GM18520 (cell line): Measurements from ENCODE around the gene CDYL2.
"Not testable (repeated sequence)": the region's sequence is repeated elsewhere in the genome, so short reads cannot be mapped to it uniquely, and the experiment has no call there.

ENCODE experiments used
- ATAC-seq: cut with Tn5 transposase; IDR thresholded peaks from one replicate; pipeline ENCODE4 v1.9.1; 2021; ENCODE audit not compliant: unreplicated experiment

CDYL2 gene

GRCh38 chr16:80809366-80809765 lies 5.0 kb upstream of the CDYL2 start:
- no peak for ATAC-seq

DNA sequence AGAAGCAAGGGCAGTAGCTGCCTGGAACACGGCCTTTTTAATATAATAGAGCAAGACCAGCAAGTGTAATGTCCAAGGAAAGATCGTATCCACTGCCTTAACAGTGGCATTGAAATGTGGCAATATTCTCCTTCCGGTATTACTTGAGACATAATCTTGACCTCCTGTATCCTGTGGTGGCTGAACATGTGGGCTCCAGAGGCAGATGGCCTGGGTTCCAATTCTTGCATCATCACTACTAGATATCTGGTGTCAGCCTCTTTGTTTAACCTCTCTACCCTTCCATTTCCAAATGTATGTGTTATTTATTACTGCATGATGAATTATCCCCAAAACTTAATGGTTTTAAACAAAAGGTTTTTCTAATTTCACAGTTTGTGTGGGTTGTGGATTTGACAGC lies 3.5 kb upstream of the CDYL2 start:
- no peak for ATAC-seq

DNA sequence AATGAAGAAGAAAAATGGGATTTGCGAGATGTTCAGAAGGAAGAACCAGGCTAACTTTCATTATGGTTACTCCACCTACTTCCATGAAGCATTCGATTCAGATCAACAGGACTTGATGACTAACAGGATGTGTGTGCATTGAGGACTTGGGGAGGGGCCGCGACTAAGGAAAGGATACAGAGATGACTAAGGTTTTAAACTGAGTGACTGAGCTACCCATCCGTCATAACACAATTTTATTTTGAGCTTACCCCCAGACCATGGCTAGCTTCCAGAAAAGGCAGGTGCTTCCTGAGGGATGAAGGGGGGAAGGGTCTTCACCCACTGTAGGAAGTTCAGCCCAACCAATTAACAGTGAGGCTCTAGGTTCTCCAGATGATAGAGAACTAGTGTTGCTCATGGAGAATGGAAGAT lies 2.5 kb upstream of the CDYL2 start:
- ATAC-seq: no peak

- no peak for ATAC-seq
Measured at GRCh38 chr16:80806289-80806688, 1.9 kb upstream of the CDYL2 start.

- no peak for ATAC-seq
Measured at GRCh38 chr16:80804056-80804525, 307 bp downstream of the CDYL2 start.

DNA sequence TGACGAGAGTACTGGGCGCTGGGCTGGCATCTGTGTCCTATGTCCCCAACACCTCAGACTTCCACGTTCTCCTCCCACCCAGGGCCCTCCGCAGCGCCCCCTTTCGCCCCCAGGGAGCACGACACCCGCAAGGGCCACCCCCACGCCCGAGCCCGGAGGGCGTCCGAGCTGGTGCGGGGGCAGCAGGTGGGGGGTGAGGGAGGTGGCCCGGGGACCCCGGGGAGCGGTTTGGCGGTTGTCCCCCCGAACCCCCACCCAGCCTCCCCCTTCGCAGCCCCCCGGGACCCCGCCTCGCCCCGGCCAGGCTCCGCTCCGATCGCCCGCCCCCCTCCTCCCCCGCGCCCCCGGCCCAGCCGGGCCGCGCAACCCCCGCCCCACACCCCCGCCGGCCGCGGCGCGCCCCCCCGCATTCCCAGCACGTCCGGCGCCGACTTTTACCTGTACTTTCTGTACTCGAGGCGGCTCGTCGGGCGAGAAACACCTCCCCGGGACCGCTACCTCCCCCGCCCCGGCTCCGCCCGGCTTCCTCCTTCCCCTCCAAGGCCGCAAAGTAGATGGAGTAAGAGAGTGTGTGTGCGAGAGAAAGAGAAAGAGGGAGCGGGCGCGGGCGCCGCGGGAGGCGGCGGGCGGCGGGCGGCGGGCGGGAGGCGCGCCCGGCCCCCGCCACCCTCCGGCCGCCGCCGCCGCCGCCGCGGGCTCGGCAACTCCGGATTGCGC lies 901 bp downstream of the CDYL2 start:
- ATAC-seq: no peak

DNA sequence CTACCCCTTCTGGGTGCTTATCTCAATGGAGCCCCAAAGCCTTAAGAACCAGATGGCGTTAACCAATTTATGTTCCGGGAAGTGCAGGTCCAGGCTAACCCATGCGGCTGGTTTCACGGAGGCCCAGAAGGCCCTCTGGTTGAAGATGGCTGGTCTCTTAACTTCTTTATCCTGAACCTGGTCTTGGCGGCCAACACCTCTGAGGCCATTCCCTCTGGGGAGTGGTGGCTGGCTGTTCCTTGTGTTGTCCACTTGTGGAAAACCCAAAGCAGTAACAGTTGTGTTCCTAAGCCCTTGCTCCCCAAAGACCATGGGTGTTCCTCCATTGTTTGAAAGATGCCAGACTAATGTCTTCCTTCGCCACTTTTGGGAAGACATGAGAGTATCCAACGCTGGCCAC lies 1.5 kb downstream of the CDYL2 start:
- no peak for ATAC-seq

DNA sequence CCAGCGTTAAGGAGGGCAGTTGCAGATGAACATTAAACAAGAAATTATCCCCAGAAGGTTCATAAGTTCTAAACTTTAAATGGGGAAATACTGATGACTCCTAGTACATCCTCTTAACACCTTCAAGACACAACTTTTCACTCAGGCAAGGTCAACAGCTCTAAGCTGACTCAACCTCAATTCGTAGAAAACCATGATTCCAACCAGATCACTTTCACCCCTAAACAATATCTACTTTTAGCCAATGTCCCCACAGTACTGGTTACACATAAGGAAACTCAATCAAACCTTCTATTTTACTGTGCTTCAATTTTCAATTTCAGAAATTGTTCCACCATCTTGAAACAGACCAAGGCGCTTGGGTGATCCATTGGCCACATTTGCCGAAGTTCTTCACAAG lies 2.3 kb downstream of the CDYL2 start:
- no peak for ATAC-seq

DNA sequence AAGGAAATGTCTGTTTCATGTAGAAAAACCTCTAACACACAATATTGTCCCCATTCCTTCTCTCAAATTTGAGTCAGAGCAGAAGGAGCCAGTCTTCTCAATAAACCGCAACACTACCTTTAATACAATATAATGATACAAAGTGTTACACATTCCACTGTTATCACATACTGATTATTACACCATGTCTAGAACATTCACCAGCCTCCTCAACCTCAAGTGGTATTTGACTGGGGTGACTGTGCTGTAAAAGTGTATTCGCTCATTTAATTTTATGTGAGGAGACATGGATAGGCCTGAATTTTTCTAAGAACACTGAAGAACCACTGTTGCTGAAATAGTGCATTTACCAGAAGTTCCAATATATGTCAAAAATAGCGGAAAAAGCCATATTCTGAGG lies 10.3 kb downstream of the CDYL2 start:
- no peak for ATAC-seq

DNA sequence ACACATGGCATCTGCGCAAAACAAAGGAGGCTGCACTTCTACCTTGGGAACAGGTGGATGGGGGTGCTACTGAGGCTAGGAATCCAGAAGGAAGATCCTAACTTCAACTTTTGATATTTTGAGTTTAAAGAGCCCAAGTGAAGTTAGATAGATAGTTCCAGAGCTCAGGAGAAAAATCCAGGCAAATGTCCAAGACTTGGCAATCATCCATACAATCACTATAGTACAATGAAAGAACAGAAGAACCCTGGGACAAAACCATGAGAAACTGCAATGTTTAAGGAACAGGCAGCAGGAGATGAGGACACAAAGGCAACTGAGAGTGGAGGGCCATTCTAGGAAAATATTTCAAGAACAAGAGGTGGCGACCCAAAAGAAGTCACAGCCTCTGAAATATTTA lies 12.4 kb downstream of the CDYL2 start:
- no peak for ATAC-seq

- ATAC-seq: no peak
Measured at GRCh38 chr16:80791411-80791810, 13.0 kb downstream of the CDYL2 start.

- ATAC-seq: no peak
Measured at GRCh38 chr16:80790751-80791150, 13.6 kb downstream of the CDYL2 start.

DNA sequence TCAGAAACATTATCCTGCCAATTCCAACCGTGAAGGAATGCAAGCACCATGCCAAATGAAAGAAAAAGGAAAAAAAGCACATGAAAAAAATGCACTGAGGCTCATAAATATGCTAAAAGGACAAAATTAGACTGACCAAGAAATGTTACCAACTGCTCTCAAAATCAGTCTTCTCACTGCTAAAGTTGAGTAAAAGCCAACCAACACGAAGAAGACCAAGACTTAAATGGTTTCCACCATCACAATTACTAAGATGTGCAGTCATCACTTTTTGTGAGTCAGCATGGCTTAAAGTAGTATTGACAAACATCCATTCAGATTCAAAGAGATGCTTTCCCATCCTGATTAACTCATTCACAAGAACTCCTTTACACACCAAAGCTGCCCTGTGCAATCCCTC lies 16.4 kb downstream of the CDYL2 start:
- ATAC-seq: no peak

GRCh38 chr16:80786561-80786960 lies 17.8 kb downstream of the CDYL2 start:
- ATAC-seq: not testable (repeated sequence)

- no peak for ATAC-seq
Measured at GRCh38 chr16:80784951-80785350, 19.4 kb downstream of the CDYL2 start.

- ATAC-seq: no peak
Measured at GRCh38 chr16:80778703-80779102, 25.7 kb downstream of the CDYL2 start.

- ATAC-seq: no peak
Measured at GRCh38 chr16:80776856-80777255, 27.5 kb downstream of the CDYL2 start.

DNA sequence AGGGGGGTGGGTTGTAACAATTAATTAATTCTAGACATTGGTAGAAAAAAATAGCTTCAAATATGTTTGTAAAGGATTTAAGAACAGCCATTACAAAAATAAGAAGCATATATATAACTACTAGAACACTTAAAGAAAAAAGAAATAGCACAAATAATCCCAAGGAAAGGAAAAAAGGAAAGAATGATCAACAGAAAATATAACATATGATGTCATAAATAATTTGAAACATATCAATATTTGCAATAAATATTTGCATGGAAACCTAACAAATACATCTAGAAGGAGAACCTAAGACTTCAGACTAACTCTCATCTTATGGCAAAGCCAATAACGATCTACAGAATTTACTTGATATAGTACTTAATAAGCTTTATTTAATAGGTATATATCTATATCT lies 28.9 kb downstream of the CDYL2 start:
- ATAC-seq: no peak

- ATAC-seq: no peak
Measured at GRCh38 chr16:80766798-80767197, 37.6 kb downstream of the CDYL2 start.

DNA sequence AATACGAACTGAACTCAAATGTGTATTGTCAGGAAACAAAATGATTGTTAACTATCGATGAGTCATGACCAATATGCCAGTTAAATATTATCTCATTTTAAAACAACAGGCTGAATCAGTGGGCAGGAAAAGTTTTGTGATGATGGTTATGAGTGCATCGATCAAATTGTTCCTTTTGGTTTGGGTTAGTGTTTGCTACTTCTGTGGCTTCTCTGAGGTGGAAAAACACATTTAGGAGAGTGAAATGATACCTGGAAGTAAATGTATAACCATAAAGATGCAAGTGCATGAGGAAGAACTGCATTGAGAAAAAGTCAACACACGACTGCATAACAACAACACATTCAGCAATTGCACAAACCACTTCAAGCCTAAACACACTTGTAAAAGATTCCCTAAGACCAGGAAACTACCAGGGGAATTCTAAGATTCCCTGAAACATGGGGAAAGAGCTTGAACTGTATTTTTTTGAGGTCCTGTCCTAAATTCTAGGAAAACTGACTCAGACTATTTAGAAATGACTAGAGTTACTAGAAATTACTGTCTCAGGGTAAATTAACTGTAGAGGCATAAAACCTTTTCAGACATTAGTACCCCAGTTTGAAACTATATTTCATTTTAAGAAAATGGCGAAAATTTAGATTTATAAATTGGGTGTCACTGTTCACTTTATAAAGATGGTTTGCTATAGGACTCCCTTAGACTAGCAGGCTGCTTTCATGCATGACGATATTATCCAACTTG lies 44.8 kb downstream of the CDYL2 start:
- no peak for ATAC-seq

GRCh38 chr16:80754476-80754875 lies 49.9 kb downstream of the CDYL2 start:
- ATAC-seq: no peak

GRCh38 chr16:80752541-80752940 lies 51.9 kb downstream of the CDYL2 start:
- ATAC-seq: no peak

DNA sequence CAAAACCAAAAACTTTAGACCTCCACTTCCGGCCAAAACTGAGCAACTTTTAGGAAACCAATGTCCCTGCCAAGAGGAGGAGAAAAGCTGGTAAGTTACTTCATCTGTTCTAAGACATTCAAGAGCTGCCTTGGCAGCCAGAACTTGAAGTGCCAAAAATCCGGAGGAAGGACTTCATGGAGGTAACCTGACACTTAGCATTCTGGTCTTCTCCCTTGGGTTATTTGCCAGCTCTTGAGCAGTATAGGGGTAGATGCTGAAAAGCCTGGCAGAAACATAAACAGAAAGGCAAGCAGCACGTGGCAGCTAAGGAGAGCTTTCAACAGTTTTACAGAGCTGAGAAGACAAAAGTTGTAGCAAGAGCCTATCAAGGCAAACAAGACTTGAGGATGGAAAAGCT lies 53.2 kb downstream of the CDYL2 start:
- no peak for ATAC-seq
